H9 (cell line): Measurements from ENCODE around the gene CLEC18C. TPM values are rescaled to one million over a fixed set of nuclear protein-coding genes. Genes with fewer than 3 reads are reported as not detected.
"Not testable (repeated sequence)": the region's sequence is repeated elsewhere in the genome, so short reads cannot be mapped to it uniquely, and the experiment has no call there.

Source experiments
- DNase-seq: peaks from one replicate; pipeline ENCODE4 v3.0.0-alpha.2; 2017
- H2AFZ ChIP-seq: one replicate; pipeline ENCODE4 v1.6.1; 2013; ENCODE audit warnings: mild to moderate bottlenecking, low read length, control low read depth, moderate library complexity
- H2AK5ac ChIP-seq: 2 replicates; pipeline ENCODE4 v1.6.1; 2013; ENCODE audit warnings: low read length, control low read depth, mixed read lengths; ENCODE audit not compliant: insufficient read length
- H2BK120ac ChIP-seq: one replicate; pipeline ENCODE4 v1.6.1; 2013; ENCODE audit warnings: low read depth, mild to moderate bottlenecking, low read length, control low read depth, inconsistent platforms; ENCODE audit not compliant: poor library complexity, severe bottlenecking
- H2BK12ac ChIP-seq: 2 replicates; pipeline ENCODE4 v1.6.1; 2013; ENCODE audit warnings: low read length, control low read depth, mixed read lengths, low read depth; ENCODE audit not compliant: insufficient read length
- H2BK15ac ChIP-seq: 2 replicates; pipeline ENCODE4 v1.6.1; 2013; ENCODE audit warnings: low read depth, low read length, control low read depth
- H2BK20ac ChIP-seq: one replicate; pipeline ENCODE4 v1.6.1; 2013; ENCODE audit warnings: low read depth, mild to moderate bottlenecking, low read length, control low read depth, inconsistent platforms; ENCODE audit not compliant: poor library complexity, severe bottlenecking
- H2BK5ac ChIP-seq: 2 replicates; pipeline ENCODE4 v1.6.1; 2013; ENCODE audit warnings: low read length, control low read depth, mixed read lengths; ENCODE audit not compliant: insufficient read length
- H3K14ac ChIP-seq: 2 replicates; pipeline ENCODE4 v1.6.1; 2013; ENCODE audit warnings: low read length, control low read depth; ENCODE audit not compliant: insufficient read depth
- H3K18ac ChIP-seq: 2 replicates; pipeline ENCODE4 v1.6.1; 2013; ENCODE audit warnings: low read depth, mild to moderate bottlenecking, mixed read lengths, low read length, control low read depth; ENCODE audit not compliant: insufficient read length
- H3K23ac ChIP-seq: 2 replicates; pipeline ENCODE4 v1.6.1; 2013; ENCODE audit warnings: low read length, control low read depth, mixed read lengths, low read depth; ENCODE audit not compliant: insufficient read length
- H3K23me2 ChIP-seq: 2 replicates; pipeline ENCODE4 v1.6.1; 2013; ENCODE audit warnings: low read depth, mild to moderate bottlenecking, mixed read lengths, low read length, control low read depth; ENCODE audit not compliant: insufficient read length, poor library complexity, severe bottlenecking
- H3K27ac ChIP-seq: 2 replicates; pipeline ENCODE4 v1.5.1; 2013; ENCODE audit warnings: low read length, control low read depth, mixed read lengths, low read depth; ENCODE audit not compliant: insufficient read length
- H3K27me3 ChIP-seq: 2 replicates; pipeline ENCODE4 v1.6.1; 2013; ENCODE audit warnings: low read length, control low read depth, inconsistent platforms; ENCODE audit not compliant: insufficient read depth
- H3K4ac ChIP-seq: 2 replicates; pipeline ENCODE4 v1.6.1; 2013; ENCODE audit warnings: low read depth, mild to moderate bottlenecking, control low read depth, inconsistent platforms, low read length, moderate library complexity
- H3K4me1 ChIP-seq: 2 replicates; pipeline ENCODE4 v1.6.1; 2013; ENCODE audit warnings: low read length, control low read depth, inconsistent platforms; ENCODE audit not compliant: insufficient read depth
- H3K4me2 ChIP-seq: 2 replicates; pipeline ENCODE4 v1.6.1; 2013; ENCODE audit warnings: low read length, control low read depth, mixed read lengths; ENCODE audit not compliant: insufficient read length, insufficient read depth
- H3K56ac ChIP-seq: 2 replicates; pipeline ENCODE4 v1.6.1; 2013; ENCODE audit warnings: low read depth, mild to moderate bottlenecking, mixed read lengths, low read length, control low read depth; ENCODE audit not compliant: insufficient read length
- H3K79me1 ChIP-seq: 2 replicates; pipeline ENCODE4 v1.6.1; 2013; ENCODE audit warnings: low read depth, mild to moderate bottlenecking, moderate library complexity, low read length, control low read depth, inconsistent platforms; ENCODE audit not compliant: insufficient read depth, poor library complexity, severe bottlenecking
- H3K79me2 ChIP-seq: 2 replicates; pipeline ENCODE4 v1.6.1; 2013; ENCODE audit warnings: low read length, control low read depth, inconsistent platforms; ENCODE audit not compliant: insufficient read depth
- H3K9ac ChIP-seq: 2 replicates; pipeline ENCODE4 v1.6.1; 2013; ENCODE audit warnings: low read length, control low read depth, mixed read lengths; ENCODE audit not compliant: insufficient read length; ENCODE audit errors: extremely low read depth
- H3K9me3 ChIP-seq: one replicate; pipeline ENCODE4 v1.6.1; 2013; ENCODE audit warnings: low read depth, low read length, inconsistent platforms; ENCODE audit not compliant: control insufficient read depth
- H3T11ph ChIP-seq: one replicate; pipeline ENCODE4 v1.6.1; 2013; ENCODE audit warnings: mild to moderate bottlenecking, low read length, control low read depth, inconsistent platforms
- H4K20me1 ChIP-seq: one replicate; pipeline ENCODE4 v1.6.1; 2013; ENCODE audit not compliant: control insufficient read depth, insufficient read length, insufficient read depth
- H4K5ac ChIP-seq: 2 replicates; pipeline ENCODE4 v1.6.1; 2013; ENCODE audit warnings: low read depth, mild to moderate bottlenecking, mixed read lengths, low read length, control low read depth; ENCODE audit not compliant: insufficient read length
- H4K8ac ChIP-seq: replicated peaks from 2 replicates; pipeline ENCODE4 v1.6.1; 2013; ENCODE audit warnings: low read length, control low read depth, mixed read lengths, low read depth; ENCODE audit not compliant: insufficient read length
- H4K91ac ChIP-seq: 2 replicates; pipeline ENCODE4 v1.6.1; 2013; ENCODE audit warnings: low read depth, mild to moderate bottlenecking, moderate library complexity, mixed read lengths, low read length, control low read depth; ENCODE audit not compliant: insufficient read length
- H3K27ac Mint-ChIP-seq, 3 experiments: 2 replicates in 2 of 3; 3 replicates in 1 of 3; pipeline ENCODE4 v1.8.0; 2020 to 2021; ENCODE audit warnings: mixed read lengths in 3 of 3, mild to moderate bottlenecking in 1 of 3, moderate library complexity in 1 of 3
- H3K27me3 Mint-ChIP-seq: 2 replicates; pipeline ENCODE4 v1.8.0; 2021; ENCODE audit warnings: low read depth, mild to moderate bottlenecking, moderate library complexity, mixed read lengths
- H3K36me3 Mint-ChIP-seq, 3 experiments: 2 replicates in 2 of 3; 3 replicates in 1 of 3; pipeline ENCODE4 v1.8.0; 2020 to 2021; ENCODE audit warnings: low read depth in 3 of 3, mixed read lengths in 3 of 3; ENCODE audit not compliant: insufficient read depth in 1 of 3
- H3K4me1 Mint-ChIP-seq, 2 experiments: 2 replicates each; pipeline ENCODE4 v1.8.0; 2020; ENCODE audit warnings: mixed read lengths in 2 of 2
- H3K4me3 Mint-ChIP-seq, 2 experiments: 2 replicates in 1 of 2; 3 replicates in 1 of 2; pipeline ENCODE4 v1.8.0; 2020 to 2021; ENCODE audit warnings: mild to moderate bottlenecking in 2 of 2, mixed read lengths in 2 of 2, moderate library complexity in 1 of 2
- H3K9me3 Mint-ChIP-seq, 2 experiments: 2 replicates in 1 of 2; 3 replicates in 1 of 2; pipeline ENCODE4 v1.8.0; 2020; ENCODE audit warnings: mild to moderate bottlenecking in 2 of 2, mixed read lengths in 2 of 2, moderate library complexity in 1 of 2
- WGBS: extraction: QIAGEN DNeasy Blood & Tissue Kit; methylation state at CpG from one replicate; pipeline ENCODE4 v1.1.7; 2013; ENCODE audit warnings: missing lambda C conversion rate, low lambda C conversion rate, mixed read lengths; ENCODE audit not compliant: insufficient read length; ENCODE audit errors: extremely low coverage; 5-methylcytosine and 5-hydroxymethylcytosine counted together
- total RNA-seq: library from RNA; stranded (reverse); gene quantifications from 2 replicates; pipeline ENCODE4 v1.2.1, GENCODE V29; 2021

The CLEC18C gene
- total RNA-seq, 1 experiment from 2014 or later = 0.11 TPM

- H3K4me3 Mint-ChIP-seq, H3K79me2 ChIP-seq, H3T11ph ChIP-seq, H3K79me1 ChIP-seq, DNase-seq, H2BK5ac ChIP-seq, H3K18ac ChIP-seq, H4K20me1 ChIP-seq, H3K14ac ChIP-seq, H2BK120ac ChIP-seq, H3K23ac ChIP-seq, H3K4ac ChIP-seq, H3K4me2 ChIP-seq, H3K23me2 ChIP-seq, H3K4me1 ChIP-seq, H3K27ac Mint-ChIP-seq, H3K56ac ChIP-seq, H3K4me1 Mint-ChIP-seq, H3K9me3 ChIP-seq, H2AFZ ChIP-seq, H2BK15ac ChIP-seq, H3K9ac ChIP-seq, H3K27me3 ChIP-seq, H2AK5ac ChIP-seq, H2BK20ac ChIP-seq, H4K91ac ChIP-seq, H3K9me3 Mint-ChIP-seq, H2BK12ac ChIP-seq, H4K5ac ChIP-seq, H4K8ac ChIP-seq, H3K27ac ChIP-seq, H3K27me3 Mint-ChIP-seq: not testable (repeated sequence)
- peaks cover 15 to 54% (median 17%) of the 10 kb centered on the region in 3 experiments; a peak in 5 of 7 replicates for H3K36me3 Mint-ChIP-seq
- WGBS = no CpG with 5 or more reads among the region's 3 CpGs
These were observed 50.5 kb downstream of the CLEC18C start for GRCh38 chr16:70223971-70224513.

GRCh38 chr16:70224645-70225044, 51.1 kb downstream of the CLEC18C start:
- H2BK120ac ChIP-seq = not testable (repeated sequence)

More at GRCh38 chr16:70224645-70225044, 51.1 kb downstream of the CLEC18C start:
- H3K4me1 ChIP-seq, H2BK20ac ChIP-seq, H4K5ac ChIP-seq, H3K27me3 Mint-ChIP-seq, H3K4me2 ChIP-seq, H3K9me3 Mint-ChIP-seq, H3K4me3 Mint-ChIP-seq, H3K27me3 ChIP-seq, H3K4ac ChIP-seq, H3K9ac ChIP-seq, H3K23ac ChIP-seq, H2AFZ ChIP-seq, H3K14ac ChIP-seq, H3K27ac Mint-ChIP-seq, H3K18ac ChIP-seq, H2BK12ac ChIP-seq, H2BK15ac ChIP-seq, H3K4me1 Mint-ChIP-seq, H3K9me3 ChIP-seq, H2BK5ac ChIP-seq, H3T11ph ChIP-seq, H3K79me2 ChIP-seq, DNase-seq, H4K91ac ChIP-seq, H4K8ac ChIP-seq, H4K20me1 ChIP-seq, H3K27ac ChIP-seq, H3K56ac ChIP-seq, H3K23me2 ChIP-seq, H2AK5ac ChIP-seq, H3K79me1 ChIP-seq: not testable (repeated sequence)
- H3K36me3 Mint-ChIP-seq = peaks cover 14 to 51% (median 15%) of the 10 kb centered on the region in 3 experiments; a peak in 5 of 7 replicates
- no CpG with 5 or more reads among the region's 24 CpGs for WGBS
